SK-N-SH (cell line): ENCODE data around the gene OSCAR. TPM values are rescaled to one million over a fixed set of nuclear protein-coding genes. Genes with fewer than 3 reads are reported as not detected.

Source experiments
- CTCF ChIA-PET: fragments of 300-600, 350-600 bp; formaldehyde crosslinking; extraction: SDS; loops from one replicate; lab custom pipeline; 2021; lab: Yijun Ruan, JAX
- POLR2A ChIA-PET: fragments of 350-600 bp; sonication (Branson Sonifier 250); formaldehyde crosslinking; extraction: SDS; loops from one replicate; lab custom pipeline; 2020; ENCODE audit warnings: antibody characterized with exemption, inconsistent platforms; lab: Yijun Ruan, JAX
- DNase-seq: peaks from one replicate; pipeline ENCODE4 v3.0.0; 2012
- H2AFZ ChIP-seq: fragments of 200-600 bp; sonication (generic); 2 replicates; pipeline ENCODE4 v1.8.1; 2016; ENCODE audit warnings: antibody characterized with exemption, mild to moderate bottlenecking, low read depth
- H3F3A ChIP-seq: fragments of 200-600 bp; sonication (generic); replicated peaks from 2 replicates; pipeline ENCODE3; 2016; ENCODE audit warnings: antibody characterized with exemption, mild to moderate bottlenecking; ENCODE audit not compliant: insufficient read depth
- H3K27ac ChIP-seq, 2 experiments: fragments of 200-500 bp in 1 of 2; fragments of 200-600 bp in 1 of 2; sonication (Bioruptor generic) in 1 of 2; sonication (generic), shearing (Covaris generic) in 1 of 2; 2 replicates each; pipeline versions ENCODE4 v1.5.1 to v1.6.1; 2014 to 2016; ENCODE audit warnings: low read depth in 2 of 2, inconsistent platforms in 1 of 2, low read length in 1 of 2, mild to moderate bottlenecking in 1 of 2, mixed read lengths in 1 of 2
- H3K27me3 ChIP-seq: fragments of 200-600 bp; sonication (generic), shearing (Covaris generic); 2 replicates; pipeline ENCODE4 v1.6.1; 2016; ENCODE audit warnings: mixed run types; ENCODE audit not compliant: insufficient read depth
- H3K36me3 ChIP-seq, 2 experiments: fragments of 200-500 bp in 1 of 2; fragments of 200-600 bp in 1 of 2; sonication (Bioruptor generic) in 1 of 2; sonication (generic) in 1 of 2; replicated peaks in 1 of 2; 2 replicates each; pipeline versions ENCODE3 to v1.5.1; 2014 to 2016; ENCODE audit warnings: low read length in 1 of 2, mild to moderate bottlenecking in 1 of 2; ENCODE audit not compliant: insufficient read depth in 2 of 2, control insufficient read depth in 1 of 2
- H3K4me1 ChIP-seq, 2 experiments: fragments of 200-500 bp in 1 of 2; fragments of 200-600 bp in 1 of 2; sonication (Bioruptor generic) in 1 of 2; sonication (generic), shearing (Covaris generic) in 1 of 2; 2 replicates each; pipeline versions ENCODE4 v1.5.1 to v1.6.1; 2014 to 2016; ENCODE audit warnings: low read depth in 1 of 2, low read length in 1 of 2, mixed run types in 1 of 2; ENCODE audit not compliant: insufficient read depth in 2 of 2, control insufficient read depth in 1 of 2
- H3K4me2 ChIP-seq: fragments of 200-600 bp; sonication (generic), shearing (Covaris generic); 2 replicates; pipeline ENCODE4 v1.6.1; 2017; ENCODE audit warnings: mixed run types
- H3K4me3 ChIP-seq, 2 experiments: fragments of 200-500 bp in 1 of 2; fragments of 200-600 bp in 1 of 2; sonication (Bioruptor generic) in 1 of 2; sonication (generic), shearing (Covaris generic) in 1 of 2; 2 replicates each; pipeline versions ENCODE4 v1.5.1 to v1.8.1; 2014 to 2016; ENCODE audit warnings: low read depth in 2 of 2, inconsistent platforms in 1 of 2, low read length in 1 of 2, mild to moderate bottlenecking in 1 of 2, mixed read lengths in 1 of 2, moderate library complexity in 1 of 2
- H3K79me2 ChIP-seq: fragments of 200-600 bp; sonication (generic); 2 replicates; pipeline ENCODE4 v1.8.1; 2017; ENCODE audit warnings: mild to moderate bottlenecking; ENCODE audit not compliant: insufficient read depth
- H3K9ac ChIP-seq: fragments of 200-600 bp; sonication (generic); 2 replicates; pipeline ENCODE4 v1.6.1; 2017; ENCODE audit warnings: mixed run types
- H3K9me2 ChIP-seq: fragments of 200-600 bp; sonication (generic); 2 replicates; pipeline ENCODE4 v1.6.1; 2017; ENCODE audit warnings: mixed run types
- H3K9me3 ChIP-seq: fragments of 200-600 bp; sonication (generic); 2 replicates; pipeline ENCODE4 v1.6.1; 2017; ENCODE audit warnings: mixed run types, mild to moderate bottlenecking, moderate library complexity
- H4K20me1 ChIP-seq: fragments of 200-600 bp; sonication (generic); 2 replicates; pipeline ENCODE4 v1.6.1; 2017; ENCODE audit warnings: mild to moderate bottlenecking, mixed run types; ENCODE audit not compliant: insufficient read depth
- CHD2 ChIP-seq: fragments of 150-350 bp; IDR thresholded peaks from 2 replicates; pipeline ENCODE4 v1.6.1; 2018; ENCODE audit warnings: low read length; ENCODE audit not compliant: partially characterized antibody
- ELF1 ChIP-seq: IDR thresholded peaks from 2 replicates; pipeline ENCODE4 v1.4.0; 2012
- EP300 ChIP-seq, 2 experiments: IDR thresholded peaks; 2 replicates each; pipeline versions ENCODE4 v1.4.0 to v1.6.1; 2012; ENCODE audit warnings: borderline replicate concordance in 1 of 2, low read depth in 1 of 2, low read length in 1 of 2
- EZH2phosphoT487 ChIP-seq: fragments of 200-600 bp; sonication (generic); IDR thresholded peaks from 2 replicates; pipeline ENCODE4 v1.6.1; 2017; ENCODE audit warnings: low read depth, mixed run types, mild to moderate bottlenecking, antibody characterized with exemption, moderate library complexity, borderline replicate concordance
- GATA2 ChIP-seq: sonication (generic); formaldehyde crosslinking; IDR thresholded peaks from 2 replicates; pipeline ENCODE4 v1.5.0; 2020; ENCODE audit warnings: mild to moderate bottlenecking, missing genetic modification reagents
- MEF2A ChIP-seq: IDR thresholded peaks from 2 replicates; pipeline ENCODE4 v1.4.0; 2012; ENCODE audit warnings: low read depth, borderline replicate concordance
- MXI1 ChIP-seq: IDR thresholded peaks from 2 replicates; pipeline ENCODE4 v1.6.1; 2012; ENCODE audit warnings: mild to moderate bottlenecking, low read depth, low read length, improper control_type of control experiment
- NFIC ChIP-seq: IDR thresholded peaks from 2 replicates; pipeline ENCODE4 v1.4.0; 2012; ENCODE audit warnings: borderline replicate concordance
- NRF1 ChIP-seq: IDR thresholded peaks from 2 replicates; pipeline ENCODE4 v1.6.1; 2012; ENCODE audit warnings: low read depth, mild to moderate bottlenecking, low read length
- PBX3 ChIP-seq: IDR thresholded peaks from 2 replicates; pipeline ENCODE4; 2012
- POLR2AphosphoS5 ChIP-seq: IDR thresholded peaks from 2 replicates; pipeline ENCODE4 v1.6.1; 2012; ENCODE audit warnings: low read depth, low read length
- REST ChIP-seq: IDR thresholded peaks from 2 replicates; pipeline ENCODE4 v1.6.1; 2012; ENCODE audit warnings: mild to moderate bottlenecking, low read depth, low read length, moderate library complexity
- RFX5 ChIP-seq: IDR thresholded peaks from 2 replicates; pipeline ENCODE4 v1.6.1; 2012; ENCODE audit warnings: mild to moderate bottlenecking, improper control_type of control experiment, low read length
- SMC3 ChIP-seq: IDR thresholded peaks from 2 replicates; pipeline ENCODE4 v1.6.1; 2012; ENCODE audit warnings: low read depth, low read length, improper control_type of control experiment
- TAF1 ChIP-seq: IDR thresholded peaks from 2 replicates; pipeline ENCODE4 v1.6.1; 2012; ENCODE audit warnings: low read depth, mild to moderate bottlenecking, low read length, moderate library complexity, borderline replicate concordance
- TCF12 ChIP-seq: IDR thresholded peaks from 2 replicates; pipeline ENCODE4 v1.4.0; 2012
- TEAD4 ChIP-seq: IDR thresholded peaks from 2 replicates; pipeline ENCODE4 v1.4.0; 2012; ENCODE audit warnings: mild to moderate bottlenecking, borderline replicate concordance; ENCODE audit not compliant: insufficient read depth
- USF1 ChIP-seq: IDR thresholded peaks from 2 replicates; pipeline ENCODE4 v1.4.0; 2012; ENCODE audit warnings: low read depth, borderline replicate concordance
- WGBS: methylation state at CpG from one replicate; pipeline ENCODE4 v1.1.6; 2017; ENCODE audit warnings: low lambda C conversion rate; 5-methylcytosine and 5-hydroxymethylcytosine counted together
- polyA plus RNA-seq, 3 experiments: library from polyadenylated mRNA; depleted of rRNA; stranded (reverse); fragments of >200 nt; gene quantifications; 2 replicates each; pipeline ENCODE4 v1.2.3, GENCODE V29; 2012
- TF ChIP-seq, protein P1 (sequence below): fragments of 150-350 bp; IDR thresholded peaks from 2 replicates; pipeline ENCODE4 v1.6.1; 2016; ENCODE audit warnings: mild to moderate bottlenecking, low read depth, low read length
- TF ChIP-seq, protein P2 (sequence below): fragments of 200-600 bp; sonication (generic); IDR thresholded peaks from 2 replicates; pipeline ENCODE4 v1.6.1; 2017; ENCODE audit warnings: antibody characterized with exemption, mild to moderate bottlenecking, moderate library complexity

The OSCAR gene
- polyA plus RNA-seq, 1 of the 3 experiments (the other 2 are of a cell fraction): 1.2 TPM

- ChIA-PET POLR2A (no interaction called here), CTCF (no interaction called here)
- WGBS: 96% methylated on average over 25 of the region's 41 CpGs
These were observed 28.4 kb upstream of the OSCAR start for GRCh38 chr19:54128796-54129616.

More at GRCh38 chr19:54128796-54129616, 28.4 kb upstream of the OSCAR start:
- Histone ChIP-seq H2AFZ (no peak overlapping the region), H3F3A (no peaks in the 10 kb centered on the region), H3K36me3 (peaks cover 0 to 60% of the 10 kb centered on the region in 2 experiments), H3K9me2 (no peaks in the 10 kb centered on the region), H3K79me2 (no peaks in the 10 kb centered on the region), H3K4me2 (no peak overlapping the region), H3K9ac (no peak overlapping the region), H3K27me3 (no peaks in the 10 kb centered on the region), H4K20me1 (no peaks in the 10 kb centered on the region), H3K27ac (no peak overlapping the region), H3K4me1 (no peaks in the 10 kb centered on the region), H3K9me3 (no peaks in the 10 kb centered on the region), H3K4me3 (no peak overlapping the region)
- TF ChIP-seq USF1 (no peak), RFX5 (no peak), TAF1 (no peak), EZH2phosphoT487 (no peak), NFIC (no peak), PBX3 (no peak), GATA2 (CRISPR knock-in tag) (no peak), TEAD4 (no peak), POLR2AphosphoS5 (no peak), EP300 (IDR thresholded peaks at IDR 0.05; ENCODE audit: borderline replicate concordance in 1 of 2, low read depth in 1 of 2, low read length in 1 of 2) (no peak), MXI1 (no peak), MEF2A (no peak), CHD2 (no peak), TCF12 (no peak), ELF1 (no peak), SMC3 (no peak), NRF1 (no peak), REST (no peak)
- TF ChIP-seq, protein P1, sequence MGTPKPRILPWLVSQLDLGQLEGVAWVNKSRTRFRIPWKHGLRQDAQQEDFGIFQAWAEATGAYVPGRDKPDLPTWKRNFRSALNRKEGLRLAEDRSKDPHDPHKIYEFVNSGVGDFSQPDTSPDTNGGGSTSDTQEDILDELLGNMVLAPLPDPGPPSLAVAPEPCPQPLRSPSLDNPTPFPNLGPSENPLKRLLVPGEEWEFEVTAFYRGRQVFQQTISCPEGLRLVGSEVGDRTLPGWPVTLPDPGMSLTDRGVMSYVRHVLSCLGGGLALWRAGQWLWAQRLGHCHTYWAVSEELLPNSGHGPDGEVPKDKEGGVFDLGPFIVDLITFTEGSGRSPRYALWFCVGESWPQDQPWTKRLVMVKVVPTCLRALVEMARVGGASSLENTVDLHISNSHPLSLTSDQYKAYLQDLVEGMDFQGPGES: no peak
- TF ChIP-seq, protein P2, sequence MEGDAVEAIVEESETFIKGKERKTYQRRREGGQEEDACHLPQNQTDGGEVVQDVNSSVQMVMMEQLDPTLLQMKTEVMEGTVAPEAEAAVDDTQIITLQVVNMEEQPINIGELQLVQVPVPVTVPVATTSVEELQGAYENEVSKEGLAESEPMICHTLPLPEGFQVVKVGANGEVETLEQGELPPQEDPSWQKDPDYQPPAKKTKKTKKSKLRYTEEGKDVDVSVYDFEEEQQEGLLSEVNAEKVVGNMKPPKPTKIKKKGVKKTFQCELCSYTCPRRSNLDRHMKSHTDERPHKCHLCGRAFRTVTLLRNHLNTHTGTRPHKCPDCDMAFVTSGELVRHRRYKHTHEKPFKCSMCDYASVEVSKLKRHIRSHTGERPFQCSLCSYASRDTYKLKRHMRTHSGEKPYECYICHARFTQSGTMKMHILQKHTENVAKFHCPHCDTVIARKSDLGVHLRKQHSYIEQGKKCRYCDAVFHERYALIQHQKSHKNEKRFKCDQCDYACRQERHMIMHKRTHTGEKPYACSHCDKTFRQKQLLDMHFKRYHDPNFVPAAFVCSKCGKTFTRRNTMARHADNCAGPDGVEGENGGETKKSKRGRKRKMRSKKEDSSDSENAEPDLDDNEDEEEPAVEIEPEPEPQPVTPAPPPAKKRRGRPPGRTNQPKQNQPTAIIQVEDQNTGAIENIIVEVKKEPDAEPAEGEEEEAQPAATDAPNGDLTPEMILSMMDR: no peak
- DNase-seq: no peak
